ENCODE results near the gene BHLHE41. TPM values are rescaled to one million over a fixed set of nuclear protein-coding genes. Genes with fewer than 3 reads are reported as not detected.

BHLHE41 gene
- total RNA-seq, 1 experiment from 2014 or later, result 82.7 TPM

GRCh38 chr12:26135010-26135420 lies 10.2 kb upstream of the BHLHE41 start:
- DNase-seq (ENCODE audit: low spot score), result peak; percentile 54

GRCh38 chr12:26134540-26134939 lies 9.7 kb upstream of the BHLHE41 start:
- peak; percentile 43 for DNase-seq (ENCODE audit: low spot score)

GRCh38 chr12:26133521-26133920 lies 8.7 kb upstream of the BHLHE41 start:
- no peak for DNase-seq (ENCODE audit: low spot score)

GRCh38 chr12:26132866-26133265 lies 8.0 kb upstream of the BHLHE41 start:
- no peak for DNase-seq (ENCODE audit: low spot score)

GRCh38 chr12:26131936-26132335 lies 7.1 kb upstream of the BHLHE41 start:
- DNase-seq (ENCODE audit: low spot score), result no peak

GRCh38 chr12:26130728-26131127 lies 5.9 kb upstream of the BHLHE41 start:
- no peak for DNase-seq (ENCODE audit: low spot score)

- peak; percentile 47 for DNase-seq (ENCODE audit: low spot score)
These were observed 3.3 kb upstream of the BHLHE41 start for GRCh38 chr12:26128168-26128567.

- no peak for DNase-seq (ENCODE audit: low spot score)
These were observed 2.6 kb upstream of the BHLHE41 start for GRCh38 chr12:26127404-26127803.

- DNase-seq (ENCODE audit: low spot score), result peak; percentile 93
These were observed 1.8 kb upstream of the BHLHE41 start for GRCh38 chr12:26126340-26127284.

- peak; percentile 95 for DNase-seq (ENCODE audit: low spot score)
These were observed 833 bp upstream of the BHLHE41 start for GRCh38 chr12:26125400-26126339.

- no peak for DNase-seq (ENCODE audit: low spot score)
These were observed 1.3 kb downstream of the BHLHE41 start for GRCh38 chr12:26123482-26123980.

GRCh38 chr12:26122681-26123481 lies 2.0 kb downstream of the BHLHE41 start:
- DNase-seq (ENCODE audit: low spot score), result peak; percentile 88

- DNase-seq (ENCODE audit: low spot score), result peak; percentile 31
These were observed 2.7 kb downstream of the BHLHE41 start for GRCh38 chr12:26122061-26122680.

GRCh38 chr12:26121323-26122060 lies 3.3 kb downstream of the BHLHE41 start:
- DNase-seq (ENCODE audit: low spot score), result peak; percentile 77

GRCh38 chr12:26120561-26121274 lies 4.1 kb downstream of the BHLHE41 start:
- DNase-seq (ENCODE audit: low spot score), result peak; percentile 69

GRCh38 chr12:26119391-26119989 lies 5.3 kb downstream of the BHLHE41 start:
- DNase-seq (ENCODE audit: low spot score), result peak; percentile 85

GRCh38 chr12:26118308-26118707 lies 6.5 kb downstream of the BHLHE41 start:
- peak; percentile 37 for DNase-seq (ENCODE audit: low spot score)

GRCh38 chr12:26116829-26117715 lies 7.8 kb downstream of the BHLHE41 start:
- peak; percentile 33 for DNase-seq (ENCODE audit: low spot score)
